Osteocyte (in vitro differentiated cells): ENCODE measurements around the gene ARID4B. TPM values are rescaled to one million over a fixed set of nuclear protein-coding genes. Genes with fewer than 3 reads are reported as not detected.
A peak's percentile ranks its signal among the peaks of the same experiment; 100 is the strongest.

Experiments
- DNase-seq: peaks from one replicate; pipeline ENCODE4 v3.0.0; 2021; ENCODE audit warnings: mixed read lengths; ENCODE audit not compliant: unreplicated experiment; ENCODE audit errors: extremely low spot score
- H3K27ac Mint-ChIP-seq: one replicate; pipeline ENCODE4 v1.8.0; 2021; ENCODE audit warnings: mild to moderate bottlenecking, mixed read lengths; ENCODE audit not compliant: unreplicated experiment
- H3K27me3 Mint-ChIP-seq: one replicate; pipeline ENCODE4 v1.8.0; 2021; ENCODE audit warnings: mixed read lengths; ENCODE audit not compliant: unreplicated experiment
- H3K36me3 Mint-ChIP-seq: one replicate; pipeline ENCODE4 v1.8.0; 2021; ENCODE audit warnings: mixed read lengths; ENCODE audit not compliant: unreplicated experiment
- H3K4me1 Mint-ChIP-seq: one replicate; pipeline ENCODE4 v1.8.0; 2021; ENCODE audit warnings: mixed read lengths; ENCODE audit not compliant: unreplicated experiment
- H3K4me3 Mint-ChIP-seq: one replicate; pipeline ENCODE4 v1.8.0; 2021; ENCODE audit warnings: mild to moderate bottlenecking, moderate library complexity, mixed read lengths; ENCODE audit not compliant: unreplicated experiment
- H3K9me3 Mint-ChIP-seq: one replicate; pipeline ENCODE4 v1.8.0; 2021; ENCODE audit warnings: mixed read lengths; ENCODE audit not compliant: unreplicated experiment
- total RNA-seq: library from RNA; stranded (reverse); gene quantifications from 2 replicates; pipeline ENCODE4 v1.2.1, GENCODE V29; 2021
- TF ChIP-seq, protein P1 (sequence below): fragments of 200-600 bp; sonication (generic); IDR thresholded peaks from 2 replicates; pipeline ENCODE4 v1.5.0; 2021; ENCODE audit warnings: antibody characterized with exemption, mild to moderate bottlenecking, moderate library complexity

Gene ARID4B
- total RNA-seq, 1 donor from 2014 or later, result 41.3 TPM

DNA sequence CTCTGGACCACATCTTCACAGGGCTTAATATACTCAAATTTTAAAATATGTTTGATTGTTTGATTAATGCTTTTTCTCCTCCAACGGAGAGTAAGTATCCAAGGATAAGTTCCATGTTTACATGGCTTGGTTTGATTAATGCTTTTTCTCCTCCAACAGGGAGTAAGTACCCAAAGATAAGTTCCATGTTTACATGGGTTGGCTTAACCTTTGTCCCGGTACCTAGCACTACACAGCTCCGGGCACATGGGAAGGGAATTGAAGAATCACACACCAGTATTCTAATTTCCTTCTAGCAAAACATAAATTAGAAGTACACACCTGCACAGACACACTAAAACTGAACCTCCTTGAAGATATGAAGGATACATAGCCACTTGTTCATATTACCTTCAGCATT lies 77.5 kb downstream of the ARID4B start:
- H3K27ac Mint-ChIP-seq, result no peak overlapping the region
- no peaks in the 10 kb centered on the region for H3K9me3 Mint-ChIP-seq
- no peak overlapping the region for H3K4me3 Mint-ChIP-seq
- no peak for DNase-seq
- H3K27me3 Mint-ChIP-seq, result no peaks in the 10 kb centered on the region
- H3K4me1 Mint-ChIP-seq, result peaks cover 10% of the 10 kb centered on the region
- peaks cover 17% of the 10 kb centered on the region for H3K36me3 Mint-ChIP-seq
- TF ChIP-seq, protein P1, sequence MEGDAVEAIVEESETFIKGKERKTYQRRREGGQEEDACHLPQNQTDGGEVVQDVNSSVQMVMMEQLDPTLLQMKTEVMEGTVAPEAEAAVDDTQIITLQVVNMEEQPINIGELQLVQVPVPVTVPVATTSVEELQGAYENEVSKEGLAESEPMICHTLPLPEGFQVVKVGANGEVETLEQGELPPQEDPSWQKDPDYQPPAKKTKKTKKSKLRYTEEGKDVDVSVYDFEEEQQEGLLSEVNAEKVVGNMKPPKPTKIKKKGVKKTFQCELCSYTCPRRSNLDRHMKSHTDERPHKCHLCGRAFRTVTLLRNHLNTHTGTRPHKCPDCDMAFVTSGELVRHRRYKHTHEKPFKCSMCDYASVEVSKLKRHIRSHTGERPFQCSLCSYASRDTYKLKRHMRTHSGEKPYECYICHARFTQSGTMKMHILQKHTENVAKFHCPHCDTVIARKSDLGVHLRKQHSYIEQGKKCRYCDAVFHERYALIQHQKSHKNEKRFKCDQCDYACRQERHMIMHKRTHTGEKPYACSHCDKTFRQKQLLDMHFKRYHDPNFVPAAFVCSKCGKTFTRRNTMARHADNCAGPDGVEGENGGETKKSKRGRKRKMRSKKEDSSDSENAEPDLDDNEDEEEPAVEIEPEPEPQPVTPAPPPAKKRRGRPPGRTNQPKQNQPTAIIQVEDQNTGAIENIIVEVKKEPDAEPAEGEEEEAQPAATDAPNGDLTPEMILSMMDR, result no peak

DNA sequence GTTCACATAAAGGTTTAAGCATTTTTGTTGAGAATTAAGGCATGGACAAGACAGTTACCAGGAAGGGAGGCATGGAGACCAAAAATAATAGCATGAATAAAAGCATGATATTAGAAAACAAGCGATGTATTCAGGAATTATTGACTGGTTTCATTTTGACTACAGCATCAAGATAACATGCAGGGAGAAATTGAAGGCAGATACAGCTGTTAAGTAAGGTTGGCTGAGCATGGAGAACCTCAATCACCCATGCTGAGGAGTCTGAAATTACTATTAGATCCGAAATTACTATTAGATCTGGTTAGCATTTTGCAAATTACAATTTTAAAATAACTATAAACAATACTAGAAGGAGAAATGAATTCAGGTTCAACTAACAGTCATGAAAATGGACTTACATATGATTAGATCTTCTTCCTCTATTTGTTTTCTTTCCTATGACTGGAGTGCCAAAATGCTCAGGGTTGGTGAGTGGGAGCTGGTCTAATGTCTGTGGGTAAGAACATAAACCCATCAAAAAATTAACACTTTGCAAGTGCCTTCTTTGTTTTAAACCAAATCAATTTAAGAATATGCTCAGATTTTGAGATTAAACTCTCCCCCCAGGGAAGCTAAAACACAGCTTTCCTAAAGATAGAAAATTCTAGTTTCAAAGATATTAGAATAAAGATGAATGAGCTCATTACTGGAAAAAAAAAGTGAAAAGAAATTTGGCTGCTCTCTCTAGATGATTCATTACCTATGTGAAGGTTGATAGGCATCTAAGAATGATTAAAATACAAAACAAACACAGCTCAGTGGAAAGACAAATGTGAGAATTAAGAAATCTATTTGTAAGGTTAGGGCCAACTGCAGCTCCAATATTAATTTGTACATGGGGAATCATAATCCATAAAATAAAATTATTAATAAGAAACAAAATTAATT lies 81.7 kb downstream of the ARID4B start:
- no peak for DNase-seq
- no peaks in the 10 kb centered on the region for H3K9me3 Mint-ChIP-seq
- H3K27me3 Mint-ChIP-seq, result no peaks in the 10 kb centered on the region
- no peak overlapping the region for H3K4me3 Mint-ChIP-seq
- TF ChIP-seq, protein P1, result no peak
- peaks cover 2% of the 10 kb centered on the region for H3K4me1 Mint-ChIP-seq
- peaks cover 28% of the 10 kb centered on the region for H3K36me3 Mint-ChIP-seq
- H3K27ac Mint-ChIP-seq, result peak overlapping the region; percentile 50

DNA sequence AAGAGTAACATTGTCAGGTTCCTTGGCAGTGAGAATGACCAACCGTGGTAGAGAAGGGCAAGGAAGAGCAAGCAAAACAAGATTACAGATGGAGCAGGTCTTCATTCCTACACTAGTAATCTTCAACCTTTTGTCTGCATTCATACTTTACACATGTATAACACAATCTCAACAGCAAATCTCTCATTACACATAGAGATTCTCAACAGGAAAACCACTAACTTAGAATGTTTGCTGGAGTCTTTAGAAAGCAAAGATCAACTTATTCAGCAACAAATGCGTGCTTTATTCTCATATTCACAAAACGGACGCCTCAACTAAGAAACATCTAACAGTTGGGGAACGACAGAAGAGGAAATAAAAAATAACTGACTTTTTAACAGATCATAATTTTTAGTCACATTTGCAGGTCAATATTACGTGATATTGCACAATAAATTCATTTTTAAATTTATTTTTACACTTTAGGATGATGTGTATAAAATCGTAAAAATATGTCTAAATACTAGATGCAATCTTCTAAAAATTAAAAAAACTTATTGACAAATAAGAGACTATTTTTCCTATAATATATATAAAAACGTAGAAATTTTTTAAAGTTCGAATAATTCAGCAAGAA lies 82.9 kb downstream of the ARID4B start:
- Mint-ChIP-seq H3K4me1 (peaks cover 4% of the 10 kb centered on the region), H3K27ac (no peak overlapping the region), H3K4me3 (no peak overlapping the region), H3K36me3 (peaks cover 28% of the 10 kb centered on the region), H3K27me3 (no peaks in the 10 kb centered on the region), H3K9me3 (no peaks in the 10 kb centered on the region)
- DNase-seq, result no peak
- TF ChIP-seq, protein P1, result no peak

DNA sequence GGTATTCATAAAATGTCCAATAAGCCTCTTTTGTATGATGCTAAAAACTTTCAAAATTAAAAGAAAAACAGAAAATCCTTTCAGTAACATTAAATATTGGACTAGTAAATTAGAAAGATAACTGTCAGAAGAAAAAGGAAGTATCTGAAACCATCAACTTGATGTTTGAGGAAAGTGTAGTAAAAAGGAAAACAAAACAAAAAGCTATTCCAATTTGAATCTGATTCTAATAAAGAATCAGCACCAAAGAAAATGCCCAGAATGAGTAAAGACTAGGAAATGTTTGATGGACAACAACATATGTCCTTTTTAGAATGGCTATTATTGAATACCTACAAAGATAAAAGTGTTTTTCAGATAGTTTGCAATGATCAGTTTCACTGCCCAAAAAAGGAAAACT lies 87.0 kb downstream of the ARID4B start:
- Mint-ChIP-seq H3K4me3 (no peak overlapping the region), H3K27me3 (no peaks in the 10 kb centered on the region), H3K27ac (no peak overlapping the region), H3K9me3 (no peaks in the 10 kb centered on the region), H3K4me1 (peaks cover 11% of the 10 kb centered on the region), H3K36me3 (peaks cover 41% of the 10 kb centered on the region)
- TF ChIP-seq, protein P1, result no peak
- no peak for DNase-seq

DNA sequence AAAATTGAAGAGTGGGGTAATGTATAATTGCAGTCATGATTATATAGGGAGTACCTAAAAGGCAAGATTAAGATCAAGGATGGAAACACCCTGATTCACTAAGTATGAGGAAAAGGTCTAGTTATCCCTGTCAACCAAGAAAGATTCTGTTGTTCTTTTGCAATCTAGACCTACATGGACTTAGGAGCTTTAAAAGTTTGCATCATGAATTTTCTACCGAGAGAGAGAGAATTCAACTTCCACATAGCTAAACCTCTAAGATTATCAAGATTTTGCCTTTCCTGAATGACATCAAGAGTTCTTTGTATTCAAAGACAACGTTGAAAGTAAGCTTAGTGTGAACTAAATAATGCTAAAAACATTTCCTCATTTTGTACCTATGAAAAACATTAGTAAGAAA lies 88.1 kb downstream of the ARID4B start:
- no peaks in the 10 kb centered on the region for H3K27me3 Mint-ChIP-seq
- DNase-seq, result no peak

More for the DNA sequence above, 88.1 kb downstream of the ARID4B start:
- Mint-ChIP-seq H3K4me1 (peaks cover 11% of the 10 kb centered on the region), H3K36me3 (peaks cover 42% of the 10 kb centered on the region), H3K27ac (no peak overlapping the region), H3K9me3 (no peaks in the 10 kb centered on the region), H3K4me3 (no peak overlapping the region)
- TF ChIP-seq, protein P1, result no peak
